Measurements from ENCODE around the gene CHRNB2. TPM values are rescaled to one million over a fixed set of nuclear protein-coding genes. Genes with fewer than 3 reads are reported as not detected.

The CHRNB2 gene
- total RNA-seq, 1 donor from 2014 or later: 0.74 TPM

GRCh38 chr1:154575951-154576566, 8.5 kb downstream of the CHRNB2 start:
- intact Hi-C loops (cut with DNase I): no loop called here
- no peak for DNase-seq (ENCODE audit: extremely low spot score in 2 of 2)
- no peak overlapping the region for H3K4me3 ChIP-seq
- no peaks in the 10 kb centered on the region for H3K27me3 ChIP-seq
- no peak overlapping the region for H3K27ac ChIP-seq
- H3K36me3 ChIP-seq: peaks cover 0 to 20% of the 10 kb centered on the region in 2 donors
- H3K9me3 ChIP-seq: no peaks in the 10 kb centered on the region
- peaks cover 8% of the 10 kb centered on the region for H3K4me1 ChIP-seq
- TF ChIP-seq POLR2AphosphoS5 (IDR thresholded peaks at IDR 0.05; ENCODE audit: insufficient read depth in 1 of 2, low read depth in 1 of 2): no peak

- no peak for DNase-seq (ENCODE audit: extremely low spot score in 2 of 2)
- H3K36me3 ChIP-seq: peaks cover 0 to 34% of the 10 kb centered on the region in 2 donors
- TF ChIP-seq POLR2AphosphoS5 (IDR thresholded peaks at IDR 0.05; ENCODE audit: insufficient read depth in 1 of 2, low read depth in 1 of 2) (no peak), CTCF (IDR thresholded peaks at IDR 0.05) (no peak), POLR2A (IDR thresholded peaks at IDR 0.05) (no peak)
- H3K4me1 ChIP-seq: peaks cover 8% of the 10 kb centered on the region
- H3K9me3 ChIP-seq: no peaks in the 10 kb centered on the region
- no peak overlapping the region for H3K4me3 ChIP-seq
- H3K27me3 ChIP-seq: no peaks in the 10 kb centered on the region
- H3K27ac ChIP-seq: peak overlapping the region; percentile 2
- intact Hi-C loops (cut with DNase I): no loop called here
These were observed 9.9 kb downstream of the CHRNB2 start for GRCh38 chr1:154577346-154578057.

- H3K36me3 ChIP-seq: peaks cover 0 to 39% of the 10 kb centered on the region in 2 donors
- no peaks in the 10 kb centered on the region for H3K27me3 ChIP-seq
- intact Hi-C loops (cut with DNase I): no loop called here
- TF ChIP-seq POLR2AphosphoS5 (IDR thresholded peaks at IDR 0.05; ENCODE audit: insufficient read depth in 1 of 2, low read depth in 1 of 2) (no peak), POLR2A (IDR thresholded peaks at IDR 0.05) (no peak), CTCF (IDR thresholded peaks at IDR 0.05) (no peak)
- peaks cover 8% of the 10 kb centered on the region for H3K4me1 ChIP-seq
- peak overlapping the region; percentile 2 for H3K27ac ChIP-seq
- no peak overlapping the region for H3K4me3 ChIP-seq
- H3K9me3 ChIP-seq: no peaks in the 10 kb centered on the region
- DNase-seq (ENCODE audit: extremely low spot score in 2 of 2): no peak
These were observed 10.5 kb downstream of the CHRNB2 start for GRCh38 chr1:154578058-154578418.

GRCh38 chr1:154579374-154579773, 11.8 kb downstream of the CHRNB2 start:
- intact Hi-C loops (cut with DNase I): no loop called here
- Histone ChIP-seq H3K36me3 (peaks cover 0 to 53% of the 10 kb centered on the region in 2 donors), H3K27ac (no peak overlapping the region), H3K4me1 (peaks cover 8% of the 10 kb centered on the region), H3K27me3 (no peaks in the 10 kb centered on the region), H3K4me3 (no peak overlapping the region), H3K9me3 (no peaks in the 10 kb centered on the region)
- TF ChIP-seq POLR2AphosphoS5 (IDR thresholded peaks at IDR 0.05; ENCODE audit: insufficient read depth in 1 of 2, low read depth in 1 of 2) (no peak), POLR2A (IDR thresholded peaks at IDR 0.05) (no peak), CTCF (IDR thresholded peaks at IDR 0.05) (no peak)
- no peak for DNase-seq (ENCODE audit: extremely low spot score in 2 of 2)

- Histone ChIP-seq H3K27ac (no peak overlapping the region), H3K4me1 (peaks cover 8% of the 10 kb centered on the region), H3K36me3 (peaks cover 5 to 77% of the 10 kb centered on the region in 2 donors), H3K27me3 (no peaks in the 10 kb centered on the region), H3K4me3 (no peak overlapping the region), H3K9me3 (no peaks in the 10 kb centered on the region)
- no peak for DNase-seq (ENCODE audit: extremely low spot score in 2 of 2)
- no peak for TF ChIP-seq CTCF (IDR thresholded peaks at IDR 0.05)
- TF ChIP-seq POLR2AphosphoS5 (IDR thresholded peaks at IDR 0.05; ENCODE audit: insufficient read depth in 1 of 2, low read depth in 1 of 2): no peak
- no peak for TF ChIP-seq POLR2A (IDR thresholded peaks at IDR 0.05)
- intact Hi-C loops (cut with DNase I): no loop called here
These were observed 14.2 kb downstream of the CHRNB2 start for GRCh38 chr1:154581766-154582165.
